Measurements from ENCODE around the gene LBH. TPM values are rescaled to one million over a fixed set of nuclear protein-coding genes. Genes with fewer than 3 reads are reported as not detected.

LBH gene
- total RNA-seq, 1 experiment from 2014 or later, result 159 TPM

DNA sequence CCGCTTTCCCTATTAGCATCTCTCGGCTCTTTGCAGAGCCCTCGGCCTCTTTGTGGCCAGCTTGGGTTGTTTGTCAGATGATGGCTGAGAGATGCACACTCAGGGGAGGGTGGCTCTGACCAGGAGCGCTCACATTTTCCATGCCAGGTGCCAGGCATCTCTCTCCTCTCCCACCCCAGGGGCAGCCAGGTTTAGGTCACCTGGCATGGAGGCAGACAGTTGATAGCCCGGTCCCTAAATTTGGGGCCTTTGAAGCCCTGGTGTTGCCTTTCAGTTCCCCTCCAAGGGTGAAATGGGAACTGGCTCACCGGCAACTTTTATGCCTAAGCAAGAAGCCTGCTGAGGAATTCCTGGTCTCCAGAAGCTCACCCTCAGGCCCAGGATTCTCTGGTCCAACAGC lies 19.1 kb downstream of the LBH start:
- POLR2A ChIA-PET, result no interaction called here
- BruUV-seq (replicated peaks), result no TSS peak
- Mint-ChIP-seq H3K27me3 (ENCODE audit: insufficient read depth, unreplicated experiment) (no peaks in the 10 kb centered on the region), H3K4me3 (ENCODE audit: unreplicated experiment) (no peak overlapping the region), H3K9me3 (ENCODE audit: unreplicated experiment) (no peaks in the 10 kb centered on the region), H3K36me3 (ENCODE audit: insufficient read depth, unreplicated experiment) (peaks cover 79% of the 10 kb centered on the region), H3K4me1 (ENCODE audit: low read depth, unreplicated experiment) (peaks cover 43% of the 10 kb centered on the region), H3K27ac (ENCODE audit: unreplicated experiment) (peak overlapping the region; percentile 88)
- TF ChIP-seq, protein P1, sequence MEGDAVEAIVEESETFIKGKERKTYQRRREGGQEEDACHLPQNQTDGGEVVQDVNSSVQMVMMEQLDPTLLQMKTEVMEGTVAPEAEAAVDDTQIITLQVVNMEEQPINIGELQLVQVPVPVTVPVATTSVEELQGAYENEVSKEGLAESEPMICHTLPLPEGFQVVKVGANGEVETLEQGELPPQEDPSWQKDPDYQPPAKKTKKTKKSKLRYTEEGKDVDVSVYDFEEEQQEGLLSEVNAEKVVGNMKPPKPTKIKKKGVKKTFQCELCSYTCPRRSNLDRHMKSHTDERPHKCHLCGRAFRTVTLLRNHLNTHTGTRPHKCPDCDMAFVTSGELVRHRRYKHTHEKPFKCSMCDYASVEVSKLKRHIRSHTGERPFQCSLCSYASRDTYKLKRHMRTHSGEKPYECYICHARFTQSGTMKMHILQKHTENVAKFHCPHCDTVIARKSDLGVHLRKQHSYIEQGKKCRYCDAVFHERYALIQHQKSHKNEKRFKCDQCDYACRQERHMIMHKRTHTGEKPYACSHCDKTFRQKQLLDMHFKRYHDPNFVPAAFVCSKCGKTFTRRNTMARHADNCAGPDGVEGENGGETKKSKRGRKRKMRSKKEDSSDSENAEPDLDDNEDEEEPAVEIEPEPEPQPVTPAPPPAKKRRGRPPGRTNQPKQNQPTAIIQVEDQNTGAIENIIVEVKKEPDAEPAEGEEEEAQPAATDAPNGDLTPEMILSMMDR (IDR thresholded peaks at IDR 0.05; ENCODE audit: insufficient read depth in 1 of 2, low read depth in 1 of 2, low read length in 1 of 2, severe bottlenecking in 1 of 2, unreplicated experiment in 1 of 2), result no peak
- H3K4me3 ChIP-seq (ENCODE audit: low read depth, low read length), result no peak overlapping the region
- intact Hi-C loops (cut with micrococcal nuclease; ENCODE audit: unreplicated experiment), result no loop called here
- no peak for DNase-seq
- H3K4me1 ChIP-seq, result peaks cover 46% of the 10 kb centered on the region
- H3K9me3 ChIP-seq, result peaks cover 4% of the 10 kb centered on the region; the same call in 1 of the 2 replicates
- no peaks in the 10 kb centered on the region for H3K27me3 ChIP-seq (replicated peaks; ENCODE audit: control insufficient read depth, insufficient read depth, low read length)
- CTCF ChIA-PET, result interaction anchor here (0.6 kb wide), 1 partner anchor 41 kb away, joined by 4 read pairs; no protein-coding TSS in a partner anchor
- no peaks in the 10 kb centered on the region for H3K36me3 ChIP-seq (ENCODE audit: control insufficient read depth, insufficient read depth, low read length)

DNA sequence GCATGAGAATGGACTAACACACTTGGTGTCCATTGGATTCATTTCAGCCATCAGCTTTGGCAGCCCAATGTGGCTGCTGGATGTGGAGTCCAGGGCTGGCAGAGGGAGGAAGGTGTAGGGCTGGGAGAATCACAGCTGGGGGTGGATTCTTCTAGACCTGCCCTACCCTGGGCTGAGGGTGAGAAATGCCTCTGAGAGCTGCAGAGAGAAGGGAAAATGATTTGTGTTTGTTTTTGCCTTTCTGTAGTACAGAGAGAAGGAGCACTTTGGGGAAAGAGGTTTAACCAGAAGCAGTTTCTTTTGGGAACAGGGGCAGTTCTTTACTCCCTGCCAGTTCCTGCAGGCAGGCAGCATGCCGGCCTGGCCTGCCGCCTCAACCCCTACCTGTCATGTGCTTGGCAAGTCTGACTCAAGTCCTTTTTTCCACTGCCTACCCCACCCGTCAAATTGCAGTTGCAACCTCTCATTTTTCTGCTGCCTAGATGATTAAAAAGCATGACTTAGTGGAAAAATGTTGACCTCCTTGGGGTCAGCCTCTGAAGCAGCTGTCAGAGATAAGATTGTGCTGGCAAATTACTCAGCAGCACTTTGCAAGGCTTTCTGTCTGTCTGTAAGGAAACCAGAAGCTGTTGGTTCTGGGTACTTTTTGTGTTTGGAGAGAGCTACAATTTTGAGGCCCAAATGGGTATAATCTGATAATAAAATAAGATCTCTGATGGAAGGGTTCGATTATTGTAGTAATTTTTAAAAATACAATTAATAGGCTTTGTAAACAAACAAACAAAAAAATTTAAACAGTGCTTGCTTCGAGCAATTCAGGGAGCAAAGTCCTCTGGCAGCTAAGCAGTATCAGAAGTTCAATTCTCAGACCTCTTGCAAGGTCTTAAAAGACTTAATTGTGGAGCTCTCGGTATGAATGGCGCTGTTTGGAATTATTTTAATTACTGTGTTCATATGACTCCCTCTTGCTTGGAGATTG lies 21.7 kb downstream of the LBH start:
- DNase-seq, result peak; percentile 81 to 84
- peak overlapping the region; percentile 64 for H3K4me3 Mint-ChIP-seq (ENCODE audit: unreplicated experiment)
- H3K9me3 ChIP-seq, result no peaks in the 10 kb centered on the region
- H3K4me1 Mint-ChIP-seq (ENCODE audit: low read depth, unreplicated experiment), result peaks cover 40% of the 10 kb centered on the region
- TF ChIP-seq, protein P1 (IDR thresholded peaks at IDR 0.05; ENCODE audit: insufficient read depth in 1 of 2, low read depth in 1 of 2, low read length in 1 of 2, severe bottlenecking in 1 of 2, unreplicated experiment in 1 of 2), result no peak
- peak overlapping the region; percentile 82 for H3K27ac Mint-ChIP-seq (ENCODE audit: unreplicated experiment)
- peaks cover 46% of the 10 kb centered on the region for H3K4me1 ChIP-seq
- no TSS peak for BruUV-seq (replicated peaks)
- CTCF ChIA-PET, result interaction anchor here (0.5 to 1.4 kb wide), 10 partner anchors 14 to 458 kb away, joined by 3 to 6 read pairs (median 3); partner anchors contain the start of genes LBH and YPEL5
- H3K36me3 Mint-ChIP-seq (ENCODE audit: insufficient read depth, unreplicated experiment), result peaks cover 75% of the 10 kb centered on the region
- H3K27me3 ChIP-seq (replicated peaks; ENCODE audit: control insufficient read depth, insufficient read depth, low read length), result no peaks in the 10 kb centered on the region
- H3K4me3 ChIP-seq (ENCODE audit: low read depth, low read length), result no peak overlapping the region
- no peaks in the 10 kb centered on the region for H3K27me3 Mint-ChIP-seq (ENCODE audit: insufficient read depth, unreplicated experiment)
- no peaks in the 10 kb centered on the region for H3K36me3 ChIP-seq (ENCODE audit: control insufficient read depth, insufficient read depth, low read length)
- intact Hi-C loops (cut with micrococcal nuclease; ENCODE audit: unreplicated experiment), result loop anchor here (1.0 to 2.0 kb wide), 4 partner anchors 14 to 47 kb away; no protein-coding TSS in a partner anchor
- H3K9me3 Mint-ChIP-seq (ENCODE audit: unreplicated experiment), result no peaks in the 10 kb centered on the region
- POLR2A ChIA-PET, result interaction anchor here (0.5 to 1.3 kb wide), 4 partner anchors 20 to 49 kb away, joined by 3 to 8 read pairs (median 6); partner anchors contain the start of gene LBH

All from Caco-2 (cell line).